ENCODE measurements around the gene GFI1B.
"Not testable (repeated sequence)": the region's sequence is repeated elsewhere in the genome, so short reads cannot be mapped to it uniquely, and the experiment has no call there.

- TF ChIP-seq, protein P1, sequence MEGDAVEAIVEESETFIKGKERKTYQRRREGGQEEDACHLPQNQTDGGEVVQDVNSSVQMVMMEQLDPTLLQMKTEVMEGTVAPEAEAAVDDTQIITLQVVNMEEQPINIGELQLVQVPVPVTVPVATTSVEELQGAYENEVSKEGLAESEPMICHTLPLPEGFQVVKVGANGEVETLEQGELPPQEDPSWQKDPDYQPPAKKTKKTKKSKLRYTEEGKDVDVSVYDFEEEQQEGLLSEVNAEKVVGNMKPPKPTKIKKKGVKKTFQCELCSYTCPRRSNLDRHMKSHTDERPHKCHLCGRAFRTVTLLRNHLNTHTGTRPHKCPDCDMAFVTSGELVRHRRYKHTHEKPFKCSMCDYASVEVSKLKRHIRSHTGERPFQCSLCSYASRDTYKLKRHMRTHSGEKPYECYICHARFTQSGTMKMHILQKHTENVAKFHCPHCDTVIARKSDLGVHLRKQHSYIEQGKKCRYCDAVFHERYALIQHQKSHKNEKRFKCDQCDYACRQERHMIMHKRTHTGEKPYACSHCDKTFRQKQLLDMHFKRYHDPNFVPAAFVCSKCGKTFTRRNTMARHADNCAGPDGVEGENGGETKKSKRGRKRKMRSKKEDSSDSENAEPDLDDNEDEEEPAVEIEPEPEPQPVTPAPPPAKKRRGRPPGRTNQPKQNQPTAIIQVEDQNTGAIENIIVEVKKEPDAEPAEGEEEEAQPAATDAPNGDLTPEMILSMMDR (IDR thresholded peaks at IDR 0.05; ENCODE audit: poor library complexity): not testable (repeated sequence)
- not testable (repeated sequence) for TF ChIP-seq EZH2phosphoT487 (IDR thresholded peaks at IDR 0.05; ENCODE audit: low read depth, severe bottlenecking, unreplicated experiment); EZH2 (IDR thresholded peaks at IDR 0.05; ENCODE audit: borderline replicate concordance)
These were observed 10.6 kb upstream of the GFI1B start for GRCh38 chr9:132967908-132968307.

Data from hepatocyte (in vitro differentiated cells).